ENCODE measurements around the gene A2M. TPM values are rescaled to one million over a fixed set of nuclear protein-coding genes. Genes with fewer than 3 reads are reported as not detected.

A2M gene
- total and polyA plus RNA-seq, 10 of the 15 experiments (the other 5 are each of a cell fraction or from before 2014, with no cell fraction given), result 0.03 to 3.5 (median 0.20) TPM; not detected in 5

DNA sequence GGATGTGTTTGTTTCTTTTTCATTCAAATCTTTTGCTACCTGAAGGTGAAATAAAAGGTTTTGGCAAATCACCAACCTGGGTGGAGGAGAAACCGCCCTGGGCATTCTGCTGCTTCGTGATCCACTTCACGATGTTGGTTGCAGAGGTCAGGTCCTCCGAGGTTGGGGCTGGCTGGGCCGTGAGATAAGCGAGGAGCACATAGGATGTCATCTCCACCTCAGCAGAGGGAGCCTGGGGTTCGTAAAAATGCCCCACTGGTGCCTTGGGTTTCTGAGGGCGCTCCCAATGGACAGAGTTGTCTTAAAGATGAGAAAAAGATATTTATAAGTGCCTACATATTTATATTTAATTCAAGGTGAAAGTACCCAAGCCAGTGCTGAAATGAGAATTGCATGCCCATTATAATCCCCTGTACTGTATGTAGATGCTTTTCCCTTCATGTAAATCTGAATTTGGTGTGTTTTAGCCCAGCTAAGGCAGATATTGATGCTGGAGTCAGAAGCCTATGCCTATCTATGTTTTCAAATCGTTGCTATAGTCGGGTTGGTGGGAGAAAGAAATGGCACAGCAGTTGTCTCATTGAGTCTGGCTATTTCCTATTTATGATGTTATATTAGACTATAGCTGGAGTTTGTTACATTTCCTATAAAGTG is 41.1 kb downstream of the A2M start:
- Histone ChIP-seq H3K27ac (ENCODE audit: control insufficient read depth, insufficient read depth) (no peak overlapping the region), H3K79me2 (ENCODE audit: control insufficient read depth, insufficient read depth, low read length) (no peaks in the 10 kb centered on the region), H3K4me2 (ENCODE audit: control insufficient read depth, insufficient read depth) (no peak overlapping the region), H2AFZ (ENCODE audit: control insufficient read depth, low read depth, low read length) (no peak overlapping the region), H3K9me3 (replicated peaks; ENCODE audit: control insufficient read depth, insufficient read depth, low read length) (no peaks in the 10 kb centered on the region), H3K36me3 (ENCODE audit: control insufficient read depth in 2 of 2, insufficient read depth in 2 of 2, low read length in 1 of 2) (no peaks in the 10 kb centered on the region), H3K9ac (ENCODE audit: control insufficient read depth, insufficient read depth, low read length) (no peak overlapping the region), H3K27me3 (replicated peaks in 1 of 2; ENCODE audit: control insufficient read depth in 2 of 2, insufficient read depth in 2 of 2, low read length in 1 of 2) (no peaks in the 10 kb centered on the region; a peak in 1 of 4 replicates), H4K20me1 (ENCODE audit: control insufficient read depth, insufficient read depth) (no peaks in the 10 kb centered on the region), H3K4me1 (ENCODE audit: control insufficient read depth, insufficient read depth, low read length) (no peaks in the 10 kb centered on the region), H3K4me3 (no peak overlapping the region)
- ATAC-seq (no peak), FAIRE-seq (no peak), DNase-seq (ENCODE audit: low read depth, low spot score) (no peak)
- in situ Hi-C loops (cut with MboI), result no loop called here
- RAD21 ChIA-PET (ENCODE audit: unreplicated experiment), result no interaction called here
- intact Hi-C loops (cut with micrococcal nuclease; ENCODE audit: unreplicated experiment), result no loop called here
- CTCF ChIA-PET, result interaction anchor here (1.0 kb wide), 1 partner anchor 417 kb away, joined by 3 read pairs; no protein-coding TSS in a partner anchor
- TF ChIP-seq MTA3 (IDR thresholded peaks at IDR 0.05; ENCODE audit: borderline replicate concordance, low read length), result no peak
- TF ChIP-seq, protein P1, sequence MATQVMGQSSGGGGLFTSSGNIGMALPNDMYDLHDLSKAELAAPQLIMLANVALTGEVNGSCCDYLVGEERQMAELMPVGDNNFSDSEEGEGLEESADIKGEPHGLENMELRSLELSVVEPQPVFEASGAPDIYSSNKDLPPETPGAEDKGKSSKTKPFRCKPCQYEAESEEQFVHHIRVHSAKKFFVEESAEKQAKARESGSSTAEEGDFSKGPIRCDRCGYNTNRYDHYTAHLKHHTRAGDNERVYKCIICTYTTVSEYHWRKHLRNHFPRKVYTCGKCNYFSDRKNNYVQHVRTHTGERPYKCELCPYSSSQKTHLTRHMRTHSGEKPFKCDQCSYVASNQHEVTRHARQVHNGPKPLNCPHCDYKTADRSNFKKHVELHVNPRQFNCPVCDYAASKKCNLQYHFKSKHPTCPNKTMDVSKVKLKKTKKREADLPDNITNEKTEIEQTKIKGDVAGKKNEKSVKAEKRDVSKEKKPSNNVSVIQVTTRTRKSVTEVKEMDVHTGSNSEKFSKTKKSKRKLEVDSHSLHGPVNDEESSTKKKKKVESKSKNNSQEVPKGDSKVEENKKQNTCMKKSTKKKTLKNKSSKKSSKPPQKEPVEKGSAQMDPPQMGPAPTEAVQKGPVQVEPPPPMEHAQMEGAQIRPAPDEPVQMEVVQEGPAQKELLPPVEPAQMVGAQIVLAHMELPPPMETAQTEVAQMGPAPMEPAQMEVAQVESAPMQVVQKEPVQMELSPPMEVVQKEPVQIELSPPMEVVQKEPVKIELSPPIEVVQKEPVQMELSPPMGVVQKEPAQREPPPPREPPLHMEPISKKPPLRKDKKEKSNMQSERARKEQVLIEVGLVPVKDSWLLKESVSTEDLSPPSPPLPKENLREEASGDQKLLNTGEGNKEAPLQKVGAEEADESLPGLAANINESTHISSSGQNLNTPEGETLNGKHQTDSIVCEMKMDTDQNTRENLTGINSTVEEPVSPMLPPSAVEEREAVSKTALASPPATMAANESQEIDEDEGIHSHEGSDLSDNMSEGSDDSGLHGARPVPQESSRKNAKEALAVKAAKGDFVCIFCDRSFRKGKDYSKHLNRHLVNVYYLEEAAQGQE (IDR thresholded peaks at IDR 0.05; ENCODE audit: low read depth, low read length), result no peak
- TF ChIP-seq ZZZ3 (IDR thresholded peaks at IDR 0.05; ENCODE audit: control insufficient read depth, insufficient read length, low read depth), result no peak
- TF ChIP-seq FOS (IDR thresholded peaks at IDR 0.05; ENCODE audit: borderline replicate concordance, extremely low read depth, insufficient read length), result no peak
- TF ChIP-seq RUNX3 (IDR thresholded peaks at IDR 0.05; ENCODE audit: low read length), result no peak
- no peak for TF ChIP-seq CHD1 (IDR thresholded peaks at IDR 0.05; ENCODE audit: low read depth, low read length)
- WGBS (ENCODE audit: insufficient coverage, insufficient replicate concordance, low lambda C conversion rate, missing lambda C conversion rate), result 5% methylated on average over 10 of the region's 10 CpGs
- SMC1A ChIA-PET (ENCODE audit: uncharacterized antibody, unreplicated experiment), result interaction anchor here (0.6 kb wide), 1 partner anchor 22 kb away, joined by 3 read pairs; no protein-coding TSS in a partner anchor
- POLR2A ChIA-PET, result no interaction called here
- BruUV-seq (replicated peaks), result no TSS peak
